ENCODE measurements around the gene TIRAP.

The TIRAP gene

GRCh38 chr11:126327281-126328000, 44.5 kb downstream of the TIRAP start:
- no peak for DNase-seq (ENCODE audit: low spot score)

GRCh38 chr11:126328001-126328390, 45.1 kb downstream of the TIRAP start:
- DNase-seq (ENCODE audit: low spot score) = no peak

- no peak for DNase-seq (ENCODE audit: low spot score)
These were observed 45.6 kb downstream of the TIRAP start for GRCh38 chr11:126328444-126328843.

GRCh38 chr11:126328938-126329643, 46.2 kb downstream of the TIRAP start:
- no peak for DNase-seq (ENCODE audit: low spot score)

GRCh38 chr11:126329644-126330211, 46.8 kb downstream of the TIRAP start:
- peak; percentile 16 for DNase-seq (ENCODE audit: low spot score)

GRCh38 chr11:126331286-126331685, 48.4 kb downstream of the TIRAP start:
- no peak for DNase-seq (ENCODE audit: low spot score)

GRCh38 chr11:126332221-126332711, 49.4 kb downstream of the TIRAP start:
- peak; percentile 41 for DNase-seq (ENCODE audit: low spot score)

- DNase-seq (ENCODE audit: low spot score) = no peak
These were observed 50.2 kb downstream of the TIRAP start for GRCh38 chr11:126333142-126333541.

GRCh38 chr11:126334659-126335462, 52.0 kb downstream of the TIRAP start:
- DNase-seq (ENCODE audit: low spot score) = no peak

GRCh38 chr11:126335463-126335760, 52.5 kb downstream of the TIRAP start:
- DNase-seq (ENCODE audit: low spot score) = no peak

GRCh38 chr11:126336138-126336541, 53.2 kb downstream of the TIRAP start:
- DNase-seq (ENCODE audit: low spot score) = no peak

- DNase-seq (ENCODE audit: low spot score) = no peak
These were observed 53.8 kb downstream of the TIRAP start for GRCh38 chr11:126336671-126337101.

- no peak for DNase-seq (ENCODE audit: low spot score)
These were observed 54.2 kb downstream of the TIRAP start for GRCh38 chr11:126337126-126337473.

GRCh38 chr11:126337474-126338241, 54.8 kb downstream of the TIRAP start:
- no peak for DNase-seq (ENCODE audit: low spot score)

- no peak for DNase-seq (ENCODE audit: low spot score)
These were observed 55.6 kb downstream of the TIRAP start for GRCh38 chr11:126338346-126339055.

GRCh38 chr11:126339073-126339862, 56.4 kb downstream of the TIRAP start:
- no peak for DNase-seq (ENCODE audit: low spot score)

- no peak for DNase-seq (ENCODE audit: low spot score)
These were observed 57.1 kb downstream of the TIRAP start for GRCh38 chr11:126339863-126340434.

- DNase-seq (ENCODE audit: low spot score) = no peak
These were observed 58.2 kb downstream of the TIRAP start for GRCh38 chr11:126340960-126341606.

- DNase-seq (ENCODE audit: low spot score) = no peak
These were observed 58.9 kb downstream of the TIRAP start for GRCh38 chr11:126341760-126342161.
